ENCODE measurements around the gene FNIP2. TPM values are rescaled to one million over a fixed set of nuclear protein-coding genes. Genes with fewer than 3 reads are reported as not detected.

Gene FNIP2
- total and polyA plus RNA-seq, 2 donors (not counting 1 experiment from before 2014, with no cell fraction given) = 16.9 to 36.8 TPM

DNA sequence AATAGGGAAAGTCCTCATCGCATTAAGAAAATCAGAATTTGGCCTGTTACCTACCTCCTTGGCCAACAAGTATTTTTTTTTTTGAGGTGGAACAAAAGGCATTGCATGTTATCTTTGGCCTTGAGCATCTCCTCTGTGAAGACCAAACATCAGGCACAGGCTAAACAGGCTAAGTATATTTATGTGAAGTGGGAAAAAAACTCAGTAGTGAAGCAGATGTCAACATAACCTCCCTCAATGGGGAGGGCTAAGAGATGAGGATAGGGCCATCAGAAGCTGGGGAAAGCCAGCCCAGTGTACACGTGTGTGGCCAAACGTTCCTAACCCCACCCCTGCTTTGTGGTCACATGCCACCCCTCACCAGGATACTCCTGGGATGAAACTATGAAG is 102.5 kb downstream of the FNIP2 start:
- Histone ChIP-seq H3K4me2 (ENCODE audit: extremely low read depth, insufficient read depth, low read length) (no peak overlapping the region), H3K4me3 (replicated peaks in 1 of 4; ENCODE audit: control extremely low read depth in 1 of 4, insufficient read depth in 1 of 4, low read depth in 3 of 4, low read length in 4 of 4) (no peak overlapping the region), H3K27me3 (ENCODE audit: control insufficient read depth, insufficient read depth, low read length) (no peaks in the 10 kb centered on the region), H2AFZ (ENCODE audit: low read length) (no peak overlapping the region), H4K20me1 (ENCODE audit: control insufficient read depth, extremely low read depth, insufficient read depth, low read length) (no peaks in the 10 kb centered on the region), H3K9me3 (ENCODE audit: control insufficient read depth, insufficient read depth, low read depth, low read length) (no peaks in the 10 kb centered on the region), H3K9ac (ENCODE audit: insufficient read depth, low read length) (no peak overlapping the region), H3K27ac (ENCODE audit: insufficient read depth, low read length) (no peak overlapping the region), H3K36me3 (ENCODE audit: control insufficient read depth, insufficient read depth, low read length) (peaks cover 6% of the 10 kb centered on the region), H3K79me2 (ENCODE audit: control insufficient read depth, insufficient read depth, low read length) (no peaks in the 10 kb centered on the region), H3K4me1 (ENCODE audit: control insufficient read depth, extremely low read depth, insufficient read depth, low read length) (no peaks in the 10 kb centered on the region)
- no peak for TF ChIP-seq EZH2 (IDR thresholded peaks at IDR 0.05; ENCODE audit: low read length, missing control alignments)
- TF ChIP-seq, protein P1, sequence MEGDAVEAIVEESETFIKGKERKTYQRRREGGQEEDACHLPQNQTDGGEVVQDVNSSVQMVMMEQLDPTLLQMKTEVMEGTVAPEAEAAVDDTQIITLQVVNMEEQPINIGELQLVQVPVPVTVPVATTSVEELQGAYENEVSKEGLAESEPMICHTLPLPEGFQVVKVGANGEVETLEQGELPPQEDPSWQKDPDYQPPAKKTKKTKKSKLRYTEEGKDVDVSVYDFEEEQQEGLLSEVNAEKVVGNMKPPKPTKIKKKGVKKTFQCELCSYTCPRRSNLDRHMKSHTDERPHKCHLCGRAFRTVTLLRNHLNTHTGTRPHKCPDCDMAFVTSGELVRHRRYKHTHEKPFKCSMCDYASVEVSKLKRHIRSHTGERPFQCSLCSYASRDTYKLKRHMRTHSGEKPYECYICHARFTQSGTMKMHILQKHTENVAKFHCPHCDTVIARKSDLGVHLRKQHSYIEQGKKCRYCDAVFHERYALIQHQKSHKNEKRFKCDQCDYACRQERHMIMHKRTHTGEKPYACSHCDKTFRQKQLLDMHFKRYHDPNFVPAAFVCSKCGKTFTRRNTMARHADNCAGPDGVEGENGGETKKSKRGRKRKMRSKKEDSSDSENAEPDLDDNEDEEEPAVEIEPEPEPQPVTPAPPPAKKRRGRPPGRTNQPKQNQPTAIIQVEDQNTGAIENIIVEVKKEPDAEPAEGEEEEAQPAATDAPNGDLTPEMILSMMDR (conservative IDR thresholded peaks at IDR 0.05 in 1 of 2, IDR thresholded peaks at IDR 0.05 in 1 of 2; ENCODE audit: low read depth in 1 of 2, low read length in 2 of 2) = no peak
- DNase-seq (ENCODE audit: low read depth in 2 of 2) = peak in 1 of 2 donors; percentile 16

DNA sequence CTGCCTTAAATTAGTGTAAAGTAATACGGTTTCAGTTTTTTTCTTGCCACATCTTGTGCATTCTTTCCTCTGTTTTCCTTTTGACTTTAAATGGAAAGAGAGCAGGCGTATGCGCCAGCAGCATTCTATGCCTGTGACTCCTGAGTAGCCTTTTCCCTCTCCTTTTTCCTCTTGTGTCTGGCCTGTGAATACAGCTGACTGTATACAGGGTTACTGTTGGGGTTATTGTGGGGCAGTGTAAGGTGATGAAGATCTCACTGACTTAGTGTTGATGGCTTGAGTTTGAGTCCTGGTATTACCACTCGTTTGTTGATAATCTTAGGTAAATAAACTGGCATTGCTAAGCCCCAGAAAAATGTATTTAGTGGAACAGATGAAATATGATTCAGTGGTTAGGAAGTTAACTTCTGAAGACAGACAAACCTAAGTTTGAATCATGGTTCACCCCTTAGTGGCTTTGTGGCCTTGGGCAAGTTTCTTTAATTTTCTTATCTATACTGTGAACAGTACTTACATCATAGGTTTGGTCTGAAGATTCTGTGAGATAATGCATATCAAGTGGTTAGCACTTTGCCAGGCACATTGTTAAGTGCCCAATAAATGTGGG is 105.1 kb downstream of the FNIP2 start:
- no peaks in the 10 kb centered on the region for H3K9me3 ChIP-seq (ENCODE audit: control insufficient read depth, insufficient read depth, low read depth, low read length)
- no peak overlapping the region for H2AFZ ChIP-seq (ENCODE audit: low read length)
- no peaks in the 10 kb centered on the region for H4K20me1 ChIP-seq (ENCODE audit: control insufficient read depth, extremely low read depth, insufficient read depth, low read length)
- peaks cover 4% of the 10 kb centered on the region for H3K36me3 ChIP-seq (ENCODE audit: control insufficient read depth, insufficient read depth, low read length)
- no peak overlapping the region for H3K4me2 ChIP-seq (ENCODE audit: extremely low read depth, insufficient read depth, low read length)
- no peaks in the 10 kb centered on the region for H3K27me3 ChIP-seq (ENCODE audit: control insufficient read depth, insufficient read depth, low read length)
- no peak overlapping the region for H3K9ac ChIP-seq (ENCODE audit: insufficient read depth, low read length)
- H3K4me3 ChIP-seq (replicated peaks in 1 of 4; ENCODE audit: control extremely low read depth in 1 of 4, insufficient read depth in 1 of 4, low read depth in 3 of 4, low read length in 4 of 4) = no peak overlapping the region
- H3K4me1 ChIP-seq (ENCODE audit: control insufficient read depth, extremely low read depth, insufficient read depth, low read length) = no peaks in the 10 kb centered on the region
- TF ChIP-seq EZH2 (IDR thresholded peaks at IDR 0.05; ENCODE audit: low read length, missing control alignments) = no peak
- TF ChIP-seq, protein P1 (conservative IDR thresholded peaks at IDR 0.05 in 1 of 2, IDR thresholded peaks at IDR 0.05 in 1 of 2; ENCODE audit: low read depth in 1 of 2, low read length in 2 of 2) = no peak
- DNase-seq (ENCODE audit: low read depth in 2 of 2) = peak; percentile 74 to 98
- no peak overlapping the region for H3K27ac ChIP-seq (ENCODE audit: insufficient read depth, low read length)
- no peaks in the 10 kb centered on the region for H3K79me2 ChIP-seq (ENCODE audit: control insufficient read depth, insufficient read depth, low read length)

DNA sequence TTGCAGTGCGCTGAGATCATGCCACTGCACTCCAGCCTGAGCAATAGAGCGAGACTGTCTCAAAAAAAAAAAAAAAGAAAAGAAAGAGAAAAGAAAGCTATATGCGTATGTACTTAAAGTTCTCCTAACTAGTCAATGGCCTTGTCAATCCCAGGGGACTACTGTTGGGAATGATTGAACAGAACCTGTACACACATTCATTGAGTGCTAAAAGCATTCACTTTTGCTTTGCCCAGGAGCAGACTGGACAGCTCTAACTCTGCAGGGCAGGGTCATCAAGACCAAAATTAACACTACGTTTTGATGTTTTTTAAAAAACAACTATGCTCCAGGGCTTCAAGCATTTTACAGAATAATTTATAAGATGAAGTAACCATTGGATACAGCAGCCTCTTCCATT is 106.2 kb downstream of the FNIP2 start:
- TF ChIP-seq, protein P1 (conservative IDR thresholded peaks at IDR 0.05 in 1 of 2, IDR thresholded peaks at IDR 0.05 in 1 of 2; ENCODE audit: low read depth in 1 of 2, low read length in 2 of 2) = no peak
- no peak for TF ChIP-seq EZH2 (IDR thresholded peaks at IDR 0.05; ENCODE audit: low read length, missing control alignments)
- H3K4me1 ChIP-seq (ENCODE audit: control insufficient read depth, extremely low read depth, insufficient read depth, low read length) = no peaks in the 10 kb centered on the region
- no peaks in the 10 kb centered on the region for H4K20me1 ChIP-seq (ENCODE audit: control insufficient read depth, extremely low read depth, insufficient read depth, low read length)
- no peaks in the 10 kb centered on the region for H3K79me2 ChIP-seq (ENCODE audit: control insufficient read depth, insufficient read depth, low read length)
- DNase-seq (ENCODE audit: low read depth in 2 of 2) = no peak
- no peaks in the 10 kb centered on the region for H3K9me3 ChIP-seq (ENCODE audit: control insufficient read depth, insufficient read depth, low read depth, low read length)
- H3K27ac ChIP-seq (ENCODE audit: insufficient read depth, low read length) = no peak overlapping the region
- no peaks in the 10 kb centered on the region for H3K36me3 ChIP-seq (ENCODE audit: control insufficient read depth, insufficient read depth, low read length)
- no peaks in the 10 kb centered on the region for H3K27me3 ChIP-seq (ENCODE audit: control insufficient read depth, insufficient read depth, low read length)
- no peak overlapping the region for H3K4me2 ChIP-seq (ENCODE audit: extremely low read depth, insufficient read depth, low read length)
- H3K9ac ChIP-seq (ENCODE audit: insufficient read depth, low read length) = no peak overlapping the region
- no peak overlapping the region for H3K4me3 ChIP-seq (replicated peaks in 1 of 4; ENCODE audit: control extremely low read depth in 1 of 4, insufficient read depth in 1 of 4, low read depth in 3 of 4, low read length in 4 of 4)
- H2AFZ ChIP-seq (ENCODE audit: low read length) = no peak overlapping the region
